HG02678 (cell line): Measurements from ENCODE around the gene IL17REL.

Experiments used
- ATAC-seq: cut with Tn5 transposase; IDR thresholded peaks from one replicate; pipeline ENCODE4 v1.9.1; 2021; ENCODE audit warnings: mild to moderate bottlenecking, moderate library complexity; ENCODE audit not compliant: unreplicated experiment

Gene IL17REL

GRCh38 chr22:50027639-50028537 is 15.3 kb upstream of the IL17REL start:
- ATAC-seq: no peak

- no peak for ATAC-seq
Measured at GRCh38 chr22:50025993-50026392, 13.4 kb upstream of the IL17REL start.

- ATAC-seq: no peak
Measured at GRCh38 chr22:50022171-50022819, 9.7 kb upstream of the IL17REL start.

GRCh38 chr22:50020606-50021005 is 8.0 kb upstream of the IL17REL start:
- ATAC-seq: no peak

- ATAC-seq: no peak
Measured at GRCh38 chr22:50019316-50019715, 6.8 kb upstream of the IL17REL start.

GRCh38 chr22:50018608-50019285 is 6.2 kb upstream of the IL17REL start:
- no peak for ATAC-seq

GRCh38 chr22:50017701-50018224 is 5.2 kb upstream of the IL17REL start:
- no peak for ATAC-seq

- ATAC-seq: no peak
Measured at GRCh38 chr22:50016988-50017700, 4.6 kb upstream of the IL17REL start.

- no peak for ATAC-seq
Measured at GRCh38 chr22:50016308-50016987, 3.9 kb upstream of the IL17REL start.

- ATAC-seq: no peak
Measured at GRCh38 chr22:50015451-50016307, 3.1 kb upstream of the IL17REL start.

GRCh38 chr22:50014655-50015401 is 2.3 kb upstream of the IL17REL start:
- ATAC-seq: no peak

GRCh38 chr22:50014053-50014501 is 1.5 kb upstream of the IL17REL start:
- ATAC-seq: no peak

- no peak for ATAC-seq
Measured at GRCh38 chr22:50011447-50012210, 936 bp downstream of the IL17REL start.

GRCh38 chr22:50010676-50011446 is 1.7 kb downstream of the IL17REL start:
- ATAC-seq: no peak

- ATAC-seq: no peak
Measured at GRCh38 chr22:50009765-50010675, 2.5 kb downstream of the IL17REL start.

- no peak for ATAC-seq
Measured at GRCh38 chr22:50009251-50009650, 3.3 kb downstream of the IL17REL start.
